Activated T-cell treated with anti-CD3 and anti-CD28 coated beads, Interleukin-2, amount 50 U/mL, for 48 hours (primary cell): ENCODE data around the gene CNNM3.

Experiments
- DNase-seq, 2 experiments: peaks; one replicate each; pipeline ENCODE4 v3.0.0-alpha.2; 2020

The CNNM3 gene

GRCh38 chr2:96879545-96880040 is 63.5 kb downstream of the CNNM3 start:
- no peak for DNase-seq

DNA sequence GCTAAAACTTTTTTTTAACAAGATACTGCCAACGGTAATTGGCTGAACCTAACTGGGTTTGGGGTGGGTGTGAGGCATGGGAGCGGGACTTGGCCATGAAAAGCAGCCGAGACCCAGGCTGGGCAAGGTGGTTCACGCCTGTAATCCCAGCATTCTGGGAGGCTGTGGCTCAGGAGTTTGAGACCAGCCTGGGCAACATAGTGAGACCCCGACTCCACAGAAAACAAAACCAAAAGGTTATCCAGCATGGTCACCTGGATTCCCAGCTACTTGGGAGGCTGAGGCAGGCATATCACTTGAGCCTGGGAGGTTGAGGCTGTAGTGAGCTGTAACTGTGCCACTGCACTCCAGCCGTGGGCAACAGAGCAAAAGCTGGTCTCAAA is 64.8 kb downstream of the CNNM3 start:
- no peak for DNase-seq

DNA sequence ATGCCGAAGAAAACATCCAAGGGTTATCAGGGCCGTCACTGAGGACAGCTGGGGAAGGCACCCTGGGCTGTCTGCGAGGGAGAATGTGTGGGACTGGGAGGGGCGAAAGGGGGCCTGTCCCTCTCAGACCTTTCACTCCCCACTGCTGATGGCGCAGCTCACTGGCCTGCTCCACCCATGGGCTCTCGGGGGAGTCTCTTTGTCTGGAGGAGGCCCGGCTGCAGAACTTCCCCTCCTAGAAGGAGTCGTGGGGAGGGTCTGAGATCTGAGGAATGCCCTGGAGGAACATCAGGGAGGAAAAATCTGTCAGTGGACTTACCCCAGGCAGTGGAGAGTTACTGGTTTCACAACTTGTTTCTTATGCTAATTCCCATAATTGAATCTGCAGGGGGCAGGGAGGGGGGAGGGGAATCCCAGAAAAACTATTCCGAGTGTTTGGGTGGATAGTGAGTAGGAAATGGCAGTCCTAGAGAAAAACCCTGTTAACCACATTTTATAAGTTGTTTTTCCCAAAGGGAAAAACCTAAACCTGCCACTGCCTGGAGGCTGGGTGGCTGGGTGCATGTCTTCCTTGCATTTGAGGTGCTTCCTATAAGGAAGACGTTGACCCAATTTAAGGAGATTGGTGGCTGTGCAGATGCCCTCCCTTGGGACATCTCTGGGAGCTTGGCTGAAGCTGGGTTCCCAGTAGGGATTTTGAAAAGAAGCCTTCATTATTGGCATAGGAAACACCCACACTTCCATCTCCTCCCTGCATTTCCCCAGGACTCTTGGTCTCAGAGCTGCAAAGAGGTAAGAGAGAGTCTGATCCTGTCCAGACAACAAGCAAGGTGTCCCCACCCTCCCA is 65.5 kb downstream of the CNNM3 start:
- no peak for DNase-seq

DNA sequence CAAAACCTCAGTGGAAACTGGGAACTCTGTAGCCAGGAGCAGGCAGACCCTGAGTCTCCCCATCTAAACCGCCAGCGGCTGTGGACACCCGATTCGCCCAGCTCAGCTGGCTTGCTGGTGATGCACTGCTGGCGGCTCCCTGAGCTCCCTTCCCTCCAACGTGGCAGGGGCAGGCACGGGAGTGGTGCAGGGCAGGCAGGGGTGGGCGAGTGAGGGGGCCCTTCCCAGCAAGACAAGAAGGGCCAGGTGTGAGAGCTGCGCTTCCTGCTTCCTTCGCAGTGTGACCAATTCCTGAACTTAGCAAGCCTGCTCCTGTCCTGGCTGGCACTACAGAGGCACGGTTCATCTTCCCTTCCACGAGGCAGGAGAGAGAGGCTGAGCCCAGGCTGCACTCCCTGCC is 66.2 kb downstream of the CNNM3 start:
- no peak for DNase-seq

GRCh38 chr2:96882906-96883305 is 66.8 kb downstream of the CNNM3 start:
- DNase-seq = no peak

- no peak for DNase-seq
These were observed 67.2 kb downstream of the CNNM3 start for GRCh38 chr2:96883306-96883705.
